HepG2 (cell line): ENCODE results near the gene IL17C. TPM values are rescaled to one million over a fixed set of nuclear protein-coding genes. Genes with fewer than 3 reads are reported as not detected.
A peak's percentile ranks its signal among the peaks of the same experiment; 100 is the strongest.

Source experiments
- ARHGAP35 ChIP-seq: sonication (generic); formaldehyde crosslinking; IDR thresholded peaks from 2 replicates; pipeline ENCODE4 v1.9.0; 2022; ENCODE audit warnings: mild to moderate bottlenecking, inconsistent platforms, moderate library complexity, missing genetic modification reagents, borderline replicate concordance
- ATF1 ChIP-seq: IDR thresholded peaks from 2 replicates; pipeline ENCODE4 v1.6.1; 2016; ENCODE audit warnings: mild to moderate bottlenecking, control low read depth
- ATF7 ChIP-seq, 2 experiments: fragments of 450-650 bp in 1 of 2; sonication (generic) in 1 of 2; formaldehyde crosslinking in 1 of 2; IDR thresholded peaks; 2 replicates each; pipeline versions ENCODE4 v1.4.0 to v1.6.1; 2016 to 2020; ENCODE audit warnings: antibody characterized with exemption in 1 of 2, mild to moderate bottlenecking in 1 of 2, missing genetic modification reagents in 1 of 2
- CBX5 ChIP-seq: sonication (generic); formaldehyde crosslinking; IDR thresholded peaks from 2 replicates; pipeline ENCODE4 v1.4.0; 2020; ENCODE audit warnings: missing genetic modification reagents, borderline replicate concordance
- CENPBD1 ChIP-seq: sonication (generic); formaldehyde crosslinking; IDR thresholded peaks from 2 replicates; pipeline ENCODE4 v1.8.0; 2022; ENCODE audit warnings: missing genetic modification reagents, low read depth, mild to moderate bottlenecking, borderline replicate concordance
- DBP ChIP-seq: sonication (generic); formaldehyde crosslinking; IDR thresholded peaks from 2 replicates; pipeline ENCODE4 v1.4.0; 2020; ENCODE audit warnings: missing genetic modification reagents; ENCODE audit errors: not compliant biosample characterization
- ELF4 ChIP-seq: sonication (generic); formaldehyde crosslinking; IDR thresholded peaks from 2 replicates; pipeline ENCODE4 v1.5.0; 2020; ENCODE audit warnings: missing genetic modification reagents, mild to moderate bottlenecking, moderate library complexity, borderline replicate concordance
- ETV6 ChIP-seq: sonication (generic); formaldehyde crosslinking; conservative IDR thresholded peaks from 2 replicates; pipeline ENCODE4 v1.4.0; 2020; ENCODE audit warnings: missing genetic modification reagents
- KDM2A ChIP-seq: sonication (generic); formaldehyde crosslinking; IDR thresholded peaks from 2 replicates; pipeline ENCODE4 v1.4.0; 2020; ENCODE audit warnings: low read depth, missing genetic modification reagents, borderline replicate concordance
- KMT2A ChIP-seq: sonication (generic); formaldehyde crosslinking; IDR thresholded peaks from 2 replicates; pipeline ENCODE4 v1.4.0; 2020; ENCODE audit warnings: missing genetic modification reagents
- REXO4 ChIP-seq: sonication (generic); formaldehyde crosslinking; IDR thresholded peaks from 2 replicates; pipeline ENCODE4 v1.8.0; 2022; ENCODE audit warnings: missing genetic modification reagents, mild to moderate bottlenecking, borderline replicate concordance
- SIX4 ChIP-seq: sonication (generic); formaldehyde crosslinking; IDR thresholded peaks from 2 replicates; pipeline ENCODE4 v1.4.0; 2020; ENCODE audit warnings: missing genetic modification reagents
- SPEN ChIP-seq: sonication (generic); formaldehyde crosslinking; IDR thresholded peaks from 2 replicates; pipeline ENCODE4 v1.5.1; 2020; ENCODE audit warnings: low read depth, mild to moderate bottlenecking, missing genetic modification reagents
- TCF7 ChIP-seq: sonication (generic); IDR thresholded peaks from 2 replicates; pipeline ENCODE4 v1.6.1; 2016; ENCODE audit warnings: antibody characterized with exemption, low read depth
- TIGD3 ChIP-seq: sonication (generic); formaldehyde crosslinking; IDR thresholded peaks from 2 replicates; pipeline ENCODE4 v1.5.1; 2020; ENCODE audit warnings: mild to moderate bottlenecking, missing genetic modification reagents, borderline replicate concordance
- TP53 ChIP-seq: sonication (generic); formaldehyde crosslinking; conservative IDR thresholded peaks from 2 replicates; pipeline ENCODE4 v1.4.0; 2020; ENCODE audit warnings: missing genetic modification reagents
- TRIM22 ChIP-seq: fragments of 450-650 bp; IDR thresholded peaks from 2 replicates; pipeline ENCODE4 v1.6.1; 2017
- TRIM24 ChIP-seq: sonication (generic); formaldehyde crosslinking; IDR thresholded peaks from 2 replicates; pipeline ENCODE4 v1.8.0; 2022; ENCODE audit warnings: mild to moderate bottlenecking, missing genetic modification reagents
- ZNF296 ChIP-seq: sonication (generic); formaldehyde crosslinking; conservative IDR thresholded peaks from 2 replicates; pipeline ENCODE4 v1.5.0; 2020; ENCODE audit warnings: mild to moderate bottlenecking, missing genetic modification reagents
- ZNF329 ChIP-seq: sonication (generic); formaldehyde crosslinking; IDR thresholded peaks from 2 replicates; pipeline ENCODE4 v1.9.0; 2021; ENCODE audit warnings: low read depth, mild to moderate bottlenecking, missing genetic modification reagents
- ZNF577 ChIP-seq: sonication (generic); formaldehyde crosslinking; IDR thresholded peaks from 2 replicates; pipeline ENCODE4 v1.4.0; 2020; ENCODE audit warnings: mild to moderate bottlenecking, low read depth, missing genetic modification reagents, borderline replicate concordance
- ZNF629 ChIP-seq: sonication (generic); formaldehyde crosslinking; conservative IDR thresholded peaks from 2 replicates; pipeline ENCODE4 v1.5.0; 2020; ENCODE audit warnings: missing genetic modification reagents
- ZNF674 ChIP-seq: sonication (generic); formaldehyde crosslinking; IDR thresholded peaks from 2 replicates; pipeline ENCODE4 v1.5.0; 2020; ENCODE audit warnings: low read depth, mild to moderate bottlenecking, missing genetic modification reagents
- ZNF775 ChIP-seq: sonication (generic); formaldehyde crosslinking; IDR thresholded peaks from 2 replicates; pipeline ENCODE4 v1.4.0; 2020; ENCODE audit warnings: missing genetic modification reagents, mild to moderate bottlenecking, moderate library complexity, borderline replicate concordance
- polyA plus RNA-seq, 8 experiments: library from polyadenylated mRNA; depleted of rRNA in 3 of 8; stranded (reverse) in 7 of 8; unstranded in 1 of 8; fragments of >200 nt; fragmentation: Illumina TruSeq in 4 of 8; extraction: Trizol in 4 of 8; gene quantifications; 2 replicates each; pipeline versions ENCODE4 v1.2.1 to v1.2.3, GENCODE V29; 2011 to 2016; ENCODE audit warnings: low read depth in 4 of 8, missing spikeins in 1 of 8, mixed read lengths in 1 of 8; ENCODE audit not compliant: insufficient read depth in 1 of 8
- total RNA-seq, 5 experiments: library from RNA; depleted of rRNA; stranded (reverse); fragments of >200 nt; fragmentation: Illumina TruSeq; extraction: Trizol; gene quantifications; 2 replicates each; pipeline ENCODE4 v1.2.3, GENCODE V29; 2016; ENCODE audit warnings: low read depth in 1 of 5

The IL17C gene
- total and polyA plus RNA-seq, 2 of the 13 experiments (the other 11 are each of a cell fraction or from before 2014, with no cell fraction given) = not detected

GRCh38 chr16:88651276-88651988, 13.1 kb downstream of the IL17C start (continued):
- TF ChIP-seq ATF7 (IDR thresholded peaks at IDR 0.05) (no peak), ATF7 (CRISPR knock-in tag; IDR thresholded peaks at IDR 0.05) (peak; percentile 91), REXO4 (CRISPR knock-in tag) (no peak), ZNF296 (CRISPR knock-in tag) (no peak), TRIM22 (no peak), ZNF577 (CRISPR knock-in tag) (no peak), TRIM24 (CRISPR knock-in tag) (no peak), CENPBD1 (CRISPR knock-in tag) (no peak), ZNF674 (CRISPR knock-in tag) (0 out of 2 replicates have a peak, but pooled peaks have one; percentile 8), SPEN (peak; percentile 93), ATF1 (CRISPR knock-in tag) (no peak; the same call in 1 of the 2 replicates), ZNF629 (CRISPR knock-in tag) (no peak), SIX4 (CRISPR knock-in tag) (peak; percentile 61), TCF7 (peak; percentile 26; the same call in 1 of the 2 replicates), TIGD3 (CRISPR knock-in tag) (0 out of 2 replicates have a peak, but pooled peaks have one; percentile 53), ETV6 (peak; percentile 21; the same call in 1 of the 2 replicates), ARHGAP35 (CRISPR knock-in tag) (peak; percentile 96), TP53 (CRISPR knock-in tag) (no peak), KMT2A (CRISPR knock-in tag) (peak; percentile 48; the same call in 1 of the 2 replicates), ZNF775 (CRISPR knock-in tag) (no peak), CBX5 (peak; percentile 22; the same call in 1 of the 2 replicates), KDM2A (CRISPR knock-in tag) (peak; percentile 70), ZNF329 (CRISPR knock-in tag) (peak; percentile 73; the same call in 1 of the 2 replicates), DBP (CRISPR knock-in tag) (no peak), ELF4 (CRISPR knock-in tag) (0 out of 2 replicates have a peak, but pooled peaks have one; percentile 54)
